GM23338 (cell line): ENCODE data around the gene ERC2. TPM values are rescaled to one million over a fixed set of nuclear protein-coding genes. Genes with fewer than 3 reads are reported as not detected.

Experiments used
- ATAC-seq: fragments of 200-7000 bp; cut with Tn5 transposase; 3 replicates; pipeline ENCODE4 v1.9.1; 2020
- DNase-seq: peaks from one replicate; pipeline ENCODE4 v3.0.0-alpha.2; 2015; ENCODE audit warnings: low spot score
- H2AFZ ChIP-seq: fragments of 200-600 bp; sonication (generic); 2 replicates; pipeline ENCODE4 v1.8.0; 2016; ENCODE audit warnings: antibody characterized with exemption, mild to moderate bottlenecking, moderate library complexity
- H3F3A ChIP-seq: fragments of 200-600 bp; sonication (generic); replicated peaks from 2 replicates; pipeline ENCODE4 v1.8.0; 2017; ENCODE audit warnings: antibody characterized with exemption, mixed run types, low read depth
- H3K27ac ChIP-seq: fragments of 200-600 bp; sonication (generic); 2 replicates; pipeline ENCODE4 v1.6.1; 2016; ENCODE audit warnings: low read depth
- H3K27me3 ChIP-seq: fragments of 200-600 bp; sonication (generic); 2 replicates; pipeline ENCODE4 v1.8.0; 2016; ENCODE audit warnings: mild to moderate bottlenecking, mixed run types, moderate library complexity; ENCODE audit not compliant: insufficient read depth
- H3K36me3 ChIP-seq: fragments of 200-600 bp; sonication (generic); 2 replicates; pipeline ENCODE4 v1.8.0; 2016; ENCODE audit warnings: mild to moderate bottlenecking; ENCODE audit not compliant: insufficient read depth
- H3K4me1 ChIP-seq: fragments of 200-600 bp; sonication (generic); 2 replicates; pipeline ENCODE4 v1.8.0; 2016; ENCODE audit warnings: mild to moderate bottlenecking, moderate library complexity; ENCODE audit not compliant: insufficient read depth
- H3K4me2 ChIP-seq: fragments of 200-600 bp; sonication (generic); 2 replicates; pipeline ENCODE4 v1.7.1; 2017; ENCODE audit warnings: mixed run types
- H3K4me3 ChIP-seq: fragments of 200-600 bp; sonication (generic); 2 replicates; pipeline ENCODE4 v1.6.1; 2016; ENCODE audit warnings: mixed run types
- H3K79me2 ChIP-seq: fragments of 200-600 bp; sonication (generic); replicated peaks from 2 replicates; pipeline ENCODE4 v1.8.0; 2017; ENCODE audit warnings: mild to moderate bottlenecking; ENCODE audit not compliant: insufficient read depth
- H3K9me2 ChIP-seq: fragments of 200-600 bp; sonication (generic); 2 replicates; pipeline ENCODE4 v1.8.0; 2017; ENCODE audit not compliant: insufficient read depth
- H4K20me1 ChIP-seq: fragments of 200-600 bp; sonication (generic); replicated peaks from 2 replicates; pipeline ENCODE4 v1.8.0; 2017; ENCODE audit warnings: mild to moderate bottlenecking; ENCODE audit not compliant: insufficient read depth
- H3K27ac Mint-ChIP-seq: 2 replicates; pipeline ENCODE4 v1.8.0; 2020; ENCODE audit warnings: inconsistent platforms, mild to moderate bottlenecking, moderate library complexity, mixed read lengths
- H3K27me3 Mint-ChIP-seq: 3 replicates; pipeline ENCODE4 v1.8.0; 2022; ENCODE audit warnings: low read depth, mild to moderate bottlenecking, moderate library complexity, mixed read lengths, inconsistent platforms; ENCODE audit not compliant: insufficient read depth, poor library complexity
- H3K36me3 Mint-ChIP-seq: 3 replicates; pipeline ENCODE4 v1.8.0; 2021; ENCODE audit warnings: low read depth, mild to moderate bottlenecking, inconsistent platforms, moderate library complexity, mixed read lengths
- H3K4me1 Mint-ChIP-seq: 3 replicates; pipeline ENCODE4 v1.8.0; 2020; ENCODE audit warnings: mild to moderate bottlenecking, inconsistent platforms, mixed read lengths
- H3K4me3 Mint-ChIP-seq: 3 replicates; pipeline ENCODE4 v1.8.0; 2021; ENCODE audit warnings: moderate library complexity, mild to moderate bottlenecking, inconsistent platforms, mixed read lengths
- H3K9me3 Mint-ChIP-seq: 3 replicates; pipeline ENCODE4 v1.8.0; 2020; ENCODE audit warnings: moderate library complexity, mild to moderate bottlenecking, inconsistent platforms, mixed read lengths
- CREB1 ChIP-seq: fragments of 250-450 bp; sonication (Bioruptor Pico); IDR thresholded peaks from 2 replicates; pipeline ENCODE4 v1.5.0; 2020; ENCODE audit warnings: low read depth, mild to moderate bottlenecking, moderate library complexity
- EZH2phosphoT487 ChIP-seq: fragments of 200-600 bp; sonication (generic); IDR thresholded peaks from one replicate; pipeline ENCODE4 v1.8.1; 2018; ENCODE audit warnings: antibody characterized with exemption; ENCODE audit not compliant: unreplicated experiment
- STAT1 ChIP-seq: IDR thresholded peaks from one replicate; pipeline ENCODE4 v1.6.1; 2016; ENCODE audit warnings: antibody characterized with exemption; ENCODE audit not compliant: unreplicated experiment
- ZNF114 ChIP-seq: fragments of 250-450 bp; sonication (Bioruptor Pico); IDR thresholded peaks from 2 replicates; pipeline ENCODE4 v1.5.0; 2020; ENCODE audit warnings: mild to moderate bottlenecking, moderate library complexity
- ZNF331 ChIP-seq: fragments of 250-450 bp; sonication (Bioruptor Pico); IDR thresholded peaks from 2 replicates; pipeline ENCODE4 v1.5.0; 2020; ENCODE audit warnings: low read depth, mild to moderate bottlenecking, moderate library complexity
- polyA plus RNA-seq: library from polyadenylated mRNA; unstranded; fragments of >200 nt; fragmentation: Nextera tagmentation; extraction: Ambion mirVana; gene quantifications from 2 replicates; pipeline ENCODE4 v1.2.1, GENCODE V29; 2016
- total RNA-seq: library from RNA; depleted of rRNA; stranded (reverse); fragments of >200 nt; shearing (Covaris generic); gene quantifications from 2 replicates; pipeline ENCODE4 v1.2.3, GENCODE V29; 2014
- TF ChIP-seq, protein P1 (sequence below): fragments of 250-450 bp; sonication (Bioruptor Pico); IDR thresholded peaks from 2 replicates; pipeline ENCODE4 v1.5.0; 2020; ENCODE audit warnings: mild to moderate bottlenecking, moderate library complexity
- TF ChIP-seq, protein P2 (sequence below): IDR thresholded peaks from 2 replicates; pipeline ENCODE4 v1.6.1; 2016; ENCODE audit warnings: antibody characterized with exemption
- TF ChIP-seq, protein P3 (sequence below), 2 experiments: fragments of 200-600 bp in 1 of 2; sonication (generic) in 1 of 2; conservative IDR thresholded peaks; 2 replicates each; pipeline versions ENCODE4 v1.5.1 to v1.6.1; 2016 to 2017; ENCODE audit warnings: antibody characterized with exemption in 2 of 2, low read depth in 2 of 2, mild to moderate bottlenecking in 2 of 2, moderate library complexity in 1 of 2

ERC2 gene
- total and polyA plus RNA-seq, 2 experiments from 2014 or later, result 11.8 to 13.7 TPM

DNA sequence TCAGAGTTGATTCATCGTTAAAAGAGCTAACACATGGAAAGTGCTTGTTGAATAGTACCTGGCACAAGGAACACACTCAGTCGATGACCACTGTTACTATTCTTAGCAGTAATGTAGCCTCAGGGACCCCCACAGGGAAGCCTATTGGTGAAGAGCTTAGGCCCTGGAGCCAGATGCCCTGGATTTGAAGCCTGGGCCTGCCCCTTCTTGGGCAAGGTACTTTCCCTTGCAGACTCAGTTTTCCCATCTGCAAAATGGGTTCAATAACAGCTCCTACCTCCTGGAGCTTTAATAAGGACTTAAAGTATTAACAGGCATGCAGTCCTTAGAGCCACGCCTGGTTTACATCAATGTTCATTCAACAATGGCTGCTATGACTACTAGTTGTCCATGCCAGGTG, 884.2 kb downstream of the ERC2 start (continued):
- TF ChIP-seq, protein P1, sequence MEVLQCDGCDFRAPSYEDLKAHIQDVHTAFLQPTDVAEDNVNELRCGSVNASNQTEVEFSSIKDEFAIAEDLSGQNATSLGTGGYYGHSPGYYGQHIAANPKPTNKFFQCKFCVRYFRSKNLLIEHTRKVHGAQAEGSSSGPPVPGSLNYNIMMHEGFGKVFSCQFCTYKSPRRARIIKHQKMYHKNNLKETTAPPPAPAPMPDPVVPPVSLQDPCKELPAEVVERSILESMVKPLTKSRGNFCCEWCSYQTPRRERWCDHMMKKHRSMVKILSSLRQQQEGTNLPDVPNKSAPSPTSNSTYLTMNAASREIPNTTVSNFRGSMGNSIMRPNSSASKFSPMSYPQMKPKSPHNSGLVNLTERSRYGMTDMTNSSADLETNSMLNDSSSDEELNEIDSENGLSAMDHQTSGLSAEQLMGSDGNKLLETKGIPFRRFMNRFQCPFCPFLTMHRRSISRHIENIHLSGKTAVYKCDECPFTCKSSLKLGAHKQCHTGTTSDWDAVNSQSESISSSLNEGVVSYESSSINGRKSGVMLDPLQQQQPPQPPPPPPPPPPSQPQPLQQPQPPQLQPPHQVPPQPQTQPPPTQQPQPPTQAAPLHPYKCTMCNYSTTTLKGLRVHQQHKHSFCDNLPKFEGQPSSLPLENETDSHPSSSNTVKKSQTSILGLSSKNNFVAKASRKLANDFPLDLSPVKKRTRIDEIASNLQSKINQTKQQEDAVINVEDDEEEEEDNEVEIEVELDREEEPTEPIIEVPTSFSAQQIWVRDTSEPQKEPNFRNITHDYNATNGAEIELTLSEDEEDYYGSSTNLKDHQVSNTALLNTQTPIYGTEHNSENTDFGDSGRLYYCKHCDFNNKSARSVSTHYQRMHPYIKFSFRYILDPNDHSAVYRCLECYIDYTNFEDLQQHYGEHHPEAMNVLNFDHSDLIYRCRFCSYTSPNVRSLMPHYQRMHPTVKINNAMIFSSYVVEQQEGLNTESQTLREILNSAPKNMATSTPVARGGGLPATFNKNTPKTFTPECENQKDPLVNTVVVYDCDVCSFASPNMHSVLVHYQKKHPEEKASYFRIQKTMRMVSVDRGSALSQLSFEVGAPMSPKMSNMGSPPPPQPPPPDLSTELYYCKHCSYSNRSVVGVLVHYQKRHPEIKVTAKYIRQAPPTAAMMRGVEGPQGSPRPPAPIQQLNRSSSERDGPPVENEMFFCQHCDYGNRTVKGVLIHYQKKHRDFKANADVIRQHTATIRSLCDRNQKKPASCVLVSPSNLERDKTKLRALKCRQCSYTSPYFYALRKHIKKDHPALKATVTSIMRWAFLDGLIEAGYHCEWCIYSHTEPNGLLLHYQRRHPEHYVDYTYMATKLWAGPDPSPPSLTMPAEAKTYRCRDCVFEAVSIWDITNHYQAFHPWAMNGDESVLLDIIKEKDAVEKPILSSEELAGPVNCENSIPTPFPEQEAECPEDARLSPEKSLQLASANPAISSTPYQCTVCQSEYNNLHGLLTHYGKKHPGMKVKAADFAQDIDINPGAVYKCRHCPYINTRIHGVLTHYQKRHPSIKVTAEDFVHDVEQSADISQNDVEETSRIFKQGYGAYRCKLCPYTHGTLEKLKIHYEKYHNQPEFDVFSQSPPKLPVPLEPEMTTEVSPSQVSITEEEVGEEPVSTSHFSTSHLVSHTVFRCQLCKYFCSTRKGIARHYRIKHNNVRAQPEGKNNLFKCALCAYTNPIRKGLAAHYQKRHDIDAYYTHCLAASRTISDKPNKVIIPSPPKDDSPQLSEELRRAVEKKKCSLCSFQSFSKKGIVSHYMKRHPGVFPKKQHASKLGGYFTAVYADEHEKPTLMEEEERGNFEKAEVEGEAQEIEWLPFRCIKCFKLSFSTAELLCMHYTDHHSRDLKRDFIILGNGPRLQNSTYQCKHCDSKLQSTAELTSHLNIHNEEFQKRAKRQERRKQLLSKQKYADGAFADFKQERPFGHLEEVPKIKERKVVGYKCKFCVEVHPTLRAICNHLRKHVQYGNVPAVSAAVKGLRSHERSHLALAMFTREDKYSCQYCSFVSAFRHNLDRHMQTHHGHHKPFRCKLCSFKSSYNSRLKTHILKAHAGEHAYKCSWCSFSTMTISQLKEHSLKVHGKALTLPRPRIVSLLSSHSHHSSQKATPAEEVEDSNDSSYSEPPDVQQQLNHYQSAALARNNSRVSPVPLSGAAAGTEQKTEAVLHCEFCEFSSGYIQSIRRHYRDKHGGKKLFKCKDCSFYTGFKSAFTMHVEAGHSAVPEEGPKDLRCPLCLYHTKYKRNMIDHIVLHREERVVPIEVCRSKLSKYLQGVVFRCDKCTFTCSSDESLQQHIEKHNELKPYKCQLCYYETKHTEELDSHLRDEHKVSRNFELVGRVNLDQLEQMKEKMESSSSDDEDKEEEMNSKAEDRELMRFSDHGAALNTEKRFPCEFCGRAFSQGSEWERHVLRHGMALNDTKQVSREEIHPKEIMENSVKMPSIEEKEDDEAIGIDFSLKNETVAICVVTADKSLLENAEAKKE (CRISPR knock-in tag), result no peak
- no peak for TF ChIP-seq STAT1
- TF ChIP-seq, protein P2, sequence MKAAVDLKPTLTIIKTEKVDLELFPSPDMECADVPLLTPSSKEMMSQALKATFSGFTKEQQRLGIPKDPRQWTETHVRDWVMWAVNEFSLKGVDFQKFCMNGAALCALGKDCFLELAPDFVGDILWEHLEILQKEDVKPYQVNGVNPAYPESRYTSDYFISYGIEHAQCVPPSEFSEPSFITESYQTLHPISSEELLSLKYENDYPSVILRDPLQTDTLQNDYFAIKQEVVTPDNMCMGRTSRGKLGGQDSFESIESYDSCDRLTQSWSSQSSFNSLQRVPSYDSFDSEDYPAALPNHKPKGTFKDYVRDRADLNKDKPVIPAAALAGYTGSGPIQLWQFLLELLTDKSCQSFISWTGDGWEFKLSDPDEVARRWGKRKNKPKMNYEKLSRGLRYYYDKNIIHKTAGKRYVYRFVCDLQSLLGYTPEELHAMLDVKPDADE, result no peak
- TF ChIP-seq CREB1, result no peak

DNA sequence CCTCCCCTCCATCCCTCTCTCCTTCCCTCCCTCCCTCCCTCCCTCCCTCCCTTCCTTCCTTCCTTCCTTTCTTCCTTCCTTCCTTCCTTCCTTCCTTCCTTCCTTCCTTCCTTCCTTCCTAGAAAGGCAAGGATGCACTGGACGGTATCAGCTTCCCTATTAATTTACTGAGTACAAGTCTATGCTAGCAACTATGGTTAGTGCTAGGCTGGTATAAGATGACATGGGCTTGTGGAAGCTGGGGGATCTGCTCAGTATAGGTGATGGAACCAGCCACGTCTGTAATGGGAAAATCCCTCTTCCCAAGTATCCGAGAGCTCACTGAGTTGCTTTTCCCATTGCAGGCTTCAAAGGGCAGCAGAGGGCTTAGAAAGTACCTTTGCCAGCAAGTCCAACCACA, 884.8 kb downstream of the ERC2 start:
- Histone ChIP-seq H3K9me2 (0 out of 2 replicates have a peak, but pooled peaks cover 3% of the 10 kb centered on the region), H3K27me3 (no peaks in the 10 kb centered on the region), H3K27ac (no peak overlapping the region), H3K79me2 (no peaks in the 10 kb centered on the region), H3F3A (no peaks in the 10 kb centered on the region), H3K4me1 (peaks cover 12% of the 10 kb centered on the region), H3K4me3 (no peak overlapping the region), H2AFZ (no peak overlapping the region), H3K36me3 (no peaks in the 10 kb centered on the region), H3K4me2 (no peak overlapping the region), H4K20me1 (no peaks in the 10 kb centered on the region)
- Mint-ChIP-seq H3K36me3 (no peaks in the 10 kb centered on the region; the same call in 2 of the 3 replicates), H3K27ac (no peak overlapping the region), H3K9me3 (no peaks in the 10 kb centered on the region), H3K27me3 (no peaks in the 10 kb centered on the region), H3K4me3 (no peak overlapping the region), H3K4me1 (peaks cover 31% of the 10 kb centered on the region)
- DNase-seq (no peak), ATAC-seq (no peak)
- TF ChIP-seq ZNF114 (CRISPR knock-in tag), result no peak
- TF ChIP-seq EZH2phosphoT487, result no peak
- TF ChIP-seq ZNF331 (CRISPR knock-in tag), result no peak
- TF ChIP-seq, protein P2, result no peak
- TF ChIP-seq, protein P3, sequence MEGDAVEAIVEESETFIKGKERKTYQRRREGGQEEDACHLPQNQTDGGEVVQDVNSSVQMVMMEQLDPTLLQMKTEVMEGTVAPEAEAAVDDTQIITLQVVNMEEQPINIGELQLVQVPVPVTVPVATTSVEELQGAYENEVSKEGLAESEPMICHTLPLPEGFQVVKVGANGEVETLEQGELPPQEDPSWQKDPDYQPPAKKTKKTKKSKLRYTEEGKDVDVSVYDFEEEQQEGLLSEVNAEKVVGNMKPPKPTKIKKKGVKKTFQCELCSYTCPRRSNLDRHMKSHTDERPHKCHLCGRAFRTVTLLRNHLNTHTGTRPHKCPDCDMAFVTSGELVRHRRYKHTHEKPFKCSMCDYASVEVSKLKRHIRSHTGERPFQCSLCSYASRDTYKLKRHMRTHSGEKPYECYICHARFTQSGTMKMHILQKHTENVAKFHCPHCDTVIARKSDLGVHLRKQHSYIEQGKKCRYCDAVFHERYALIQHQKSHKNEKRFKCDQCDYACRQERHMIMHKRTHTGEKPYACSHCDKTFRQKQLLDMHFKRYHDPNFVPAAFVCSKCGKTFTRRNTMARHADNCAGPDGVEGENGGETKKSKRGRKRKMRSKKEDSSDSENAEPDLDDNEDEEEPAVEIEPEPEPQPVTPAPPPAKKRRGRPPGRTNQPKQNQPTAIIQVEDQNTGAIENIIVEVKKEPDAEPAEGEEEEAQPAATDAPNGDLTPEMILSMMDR (conservative IDR thresholded peaks at IDR 0.05; ENCODE audit: low read depth in 2 of 2), result no peak
- TF ChIP-seq CREB1, result no peak
